ENCODE measurements around the gene NACC1. TPM values are rescaled to one million over a fixed set of nuclear protein-coding genes. Genes with fewer than 3 reads are reported as not detected.

NACC1 gene
- polyA plus RNA-seq, 1 donor (not counting 4 experiments of a cell fraction or from before 2014, with no cell fraction given), result 32.9 TPM

GRCh38 chr19:13102416-13102665 lies 15.7 kb upstream of the NACC1 start:
- Histone ChIP-seq H3K4me1 (ENCODE audit: control insufficient read depth, extremely low read depth, insufficient read depth, low read length) (peaks cover 10% of the 10 kb centered on the region), H3K36me3 (ENCODE audit: control insufficient read depth in 2 of 2, extremely low read depth in 1 of 2, insufficient read depth in 2 of 2, low read length in 2 of 2) (peaks cover 3 to 8% of the 10 kb centered on the region in 2 experiments), H4K20me1 (ENCODE audit: control insufficient read depth, extremely low read depth, insufficient read depth, low read length) (no peaks in the 10 kb centered on the region), H2AFZ (ENCODE audit: control insufficient read depth, low read length) (peak overlapping the region; percentile 47), H3K9me3 (ENCODE audit: control insufficient read depth, low read depth, low read length) (no peaks in the 10 kb centered on the region), H3K9ac (ENCODE audit: control insufficient read depth, extremely low read depth, insufficient read depth, low read length) (peak overlapping the region; percentile 41), H3K4me2 (ENCODE audit: control insufficient read depth, extremely low read depth, insufficient read depth, low read depth, low read length) (peak overlapping the region; percentile 60), H3K27ac (ENCODE audit: control insufficient read depth, insufficient read depth, low read length) (no peak overlapping the region), H3K9me1 (ENCODE audit: control insufficient read depth, extremely low read depth, insufficient read depth, low read length) (no peaks in the 10 kb centered on the region), H3K27me3 (ENCODE audit: control insufficient read depth, extremely low read depth, insufficient read depth, low read length) (no peaks in the 10 kb centered on the region), H3K79me2 (ENCODE audit: control insufficient read depth, insufficient read depth, low read length) (no peaks in the 10 kb centered on the region), H3K4me3 (ENCODE audit: control insufficient read depth in 2 of 3, extremely low read depth in 1 of 3, insufficient read depth in 2 of 3, low read depth in 1 of 3, low read length in 3 of 3) (peak overlapping the region in 1 of 3 experiments; percentile 43)
- FAIRE-seq (no peak), DNase-seq (ENCODE audit: low read depth, low spot score) (no peak)
- dilution Hi-C loops (cut with MboI; ENCODE audit: extremely low pct_ligation_motif_present, low sequenced_read_pairs), result no loop called here
- no peak for TF ChIP-seq CTCF (optimal IDR thresholded peaks at IDR 0.05 in 1 of 3, IDR thresholded peaks at IDR 0.05 in 1 of 3, conservative IDR thresholded peaks at IDR 0.05 in 1 of 3; ENCODE audit: extremely low read depth in 1 of 3, insufficient read depth in 2 of 3, low read length in 3 of 3)
- no peak for TF ChIP-seq EZH2 (IDR thresholded peaks at IDR 0.05; ENCODE audit: low read length)

- Histone ChIP-seq H3K9me3 (ENCODE audit: control insufficient read depth, low read depth, low read length) (no peaks in the 10 kb centered on the region), H3K27me3 (ENCODE audit: control insufficient read depth, extremely low read depth, insufficient read depth, low read length) (no peaks in the 10 kb centered on the region), H3K9me1 (ENCODE audit: control insufficient read depth, extremely low read depth, insufficient read depth, low read length) (no peaks in the 10 kb centered on the region), H3K4me3 (ENCODE audit: control insufficient read depth in 2 of 3, extremely low read depth in 1 of 3, insufficient read depth in 2 of 3, low read depth in 1 of 3, low read length in 3 of 3) (peak within 1 kb of the TSS in 1 of 3 experiments; percentile 43), H3K4me2 (ENCODE audit: control insufficient read depth, extremely low read depth, insufficient read depth, low read depth, low read length) (peak within 1 kb of the TSS; percentile 60), H3K9ac (ENCODE audit: control insufficient read depth, extremely low read depth, insufficient read depth, low read length) (peak within 1 kb of the TSS; percentile 41), H2AFZ (ENCODE audit: control insufficient read depth, low read length) (peak within 1 kb of the TSS; percentile 47), H3K27ac (ENCODE audit: control insufficient read depth, insufficient read depth, low read length) (no peak within 1 kb of the TSS), H3K4me1 (ENCODE audit: control insufficient read depth, extremely low read depth, insufficient read depth, low read length) (peaks cover 10% of the 10 kb centered on the region), H3K79me2 (ENCODE audit: control insufficient read depth, insufficient read depth, low read length) (no peaks in the 10 kb centered on the region), H3K36me3 (ENCODE audit: control insufficient read depth in 2 of 2, extremely low read depth in 1 of 2, insufficient read depth in 2 of 2, low read length in 2 of 2) (peaks cover 3 to 12% of the 10 kb centered on the region in 2 experiments), H4K20me1 (ENCODE audit: control insufficient read depth, extremely low read depth, insufficient read depth, low read length) (no peaks in the 10 kb centered on the region)
- no peak for TF ChIP-seq CTCF (optimal IDR thresholded peaks at IDR 0.05 in 1 of 3, IDR thresholded peaks at IDR 0.05 in 1 of 3, conservative IDR thresholded peaks at IDR 0.05 in 1 of 3; ENCODE audit: extremely low read depth in 1 of 3, insufficient read depth in 2 of 3, low read length in 3 of 3)
- dilution Hi-C loops (cut with MboI; ENCODE audit: extremely low pct_ligation_motif_present, low sequenced_read_pairs), result no loop called here
- DNase-seq (ENCODE audit: low read depth, low spot score) (no peak), FAIRE-seq (no peak)
Observed at GRCh38 chr19:13102666-13103580, 15.1 kb upstream of the NACC1 start, which contains the start of gene LYL1. TSS of gene LYL1 (minus strand) at chr19:13102858. CDS start at chr19:13101171, 1,687 bp downstream.
